Stimulated activated CD4-positive, alpha-beta T cell treated with anti-CD3 and anti-CD28 coated beads, TNF-alpha, amount 100 ng/mL, for 24 hours (primary cell): Measurements from ENCODE around the gene MS4A1.
"Not testable (repeated sequence)": the region's sequence is repeated elsewhere in the genome, so short reads cannot be mapped to it uniquely, and the experiment has no call there.

Experiments used
- DNase-seq, 3 experiments: peaks; one replicate each; pipeline ENCODE4 v3.0.0-alpha.2; 2020; ENCODE audit warnings: low read depth in 3 of 3

The MS4A1 gene

GRCh38 chr11:60455531-60456042 is at the start of gene MS4A1:
TSS of gene MS4A1 (plus strand) at chr11:60455847. CDS start at chr11:60462375, 6,528 bp downstream.
- DNase-seq, result no peak

DNA sequence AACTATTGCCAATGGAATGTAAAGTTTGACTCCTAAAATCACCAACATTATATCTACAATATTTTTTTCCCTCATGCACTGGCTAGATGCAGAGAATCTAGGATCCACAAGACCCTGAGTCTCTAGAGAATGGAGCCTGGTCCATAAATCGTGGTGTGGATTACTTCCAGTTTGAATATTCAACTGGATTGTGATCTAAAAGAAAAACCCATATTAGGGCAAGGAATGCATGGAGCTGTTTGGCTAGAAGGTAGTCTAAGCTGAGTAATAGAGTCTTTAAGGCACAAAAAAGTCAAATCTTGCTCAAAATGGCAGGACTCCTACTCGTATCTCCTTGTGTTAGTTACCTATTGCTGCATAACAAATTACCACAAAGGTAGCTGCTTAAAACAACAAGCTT is 35.6 kb upstream of the MS4A1 start:
- DNase-seq, result no peak

- no peak for DNase-seq
Measured at GRCh38 chr11:60422609-60423008, 33.0 kb upstream of the MS4A1 start.

DNA sequence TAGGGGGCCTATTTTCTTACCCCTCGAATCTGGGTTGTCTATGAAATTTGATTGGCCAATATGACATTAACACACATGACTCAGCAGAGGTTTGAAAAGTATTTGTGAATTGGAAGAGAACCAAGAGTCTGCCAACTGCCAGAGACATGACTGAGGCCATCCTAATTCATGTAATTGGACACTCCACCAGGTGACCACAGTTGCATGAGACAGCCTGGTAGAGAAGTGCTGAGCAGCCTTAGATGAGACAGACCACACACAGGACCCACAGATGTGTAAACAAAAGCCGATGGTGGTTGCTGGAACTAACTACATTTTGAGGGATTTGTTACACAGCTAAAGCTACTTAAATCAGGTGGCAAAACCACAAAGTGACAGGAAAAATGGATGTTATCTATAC is 27.1 kb upstream of the MS4A1 start:
- DNase-seq, result no peak

- DNase-seq, result no peak
Measured at GRCh38 chr11:60429272-60429671, 26.4 kb upstream of the MS4A1 start, which contains the start of gene MS4A5. TSS of gene MS4A5 (plus strand) at chr11:60429572. CDS start at chr11:60429675, 103 bp downstream.

- DNase-seq, result no peak
Measured at GRCh38 chr11:60431251-60431650, 24.4 kb upstream of the MS4A1 start.

GRCh38 chr11:60433401-60433800 is 22.2 kb upstream of the MS4A1 start:
- no peak for DNase-seq

DNA sequence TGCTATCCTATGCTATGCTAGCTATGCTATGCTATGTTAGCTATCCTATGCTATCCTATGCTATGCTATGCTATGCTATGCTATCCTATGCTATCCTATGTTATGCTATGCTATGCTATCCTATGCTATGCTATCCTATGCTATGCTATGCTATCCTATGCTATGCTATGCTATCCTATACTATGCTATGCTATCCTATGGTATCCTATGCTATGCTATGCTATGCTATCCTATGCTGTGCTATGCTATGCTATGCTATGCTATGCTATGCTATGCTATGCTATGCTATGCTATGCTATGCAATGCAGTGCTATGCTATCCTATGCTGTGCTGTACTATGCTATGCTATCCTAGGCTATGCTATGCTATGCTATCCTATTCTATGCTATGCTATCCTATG is 8.6 kb upstream of the MS4A1 start:
- DNase-seq, result no peak

GRCh38 chr11:60447846-60448245 is 7.8 kb upstream of the MS4A1 start:
- no peak for DNase-seq

DNA sequence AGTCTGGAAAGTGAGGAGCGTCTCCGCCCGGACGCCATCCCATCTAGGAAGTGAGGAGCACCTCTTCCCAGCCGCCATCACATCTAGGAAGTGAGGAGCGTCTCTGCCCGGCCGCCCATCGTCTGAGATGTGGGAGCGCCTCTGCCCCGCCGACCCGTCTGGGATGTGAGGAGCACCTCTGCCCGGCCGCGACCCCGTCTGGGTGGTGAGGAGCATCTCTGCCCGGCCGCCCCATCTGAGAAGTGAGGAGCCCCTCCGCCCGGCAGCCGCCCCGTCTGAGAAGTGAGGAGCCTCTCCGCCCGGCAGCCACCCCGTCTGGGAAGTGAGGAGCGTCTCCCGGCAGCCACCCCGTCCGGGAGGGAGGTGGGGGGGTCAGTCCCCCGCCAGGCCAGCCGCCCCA is 4.5 kb upstream of the MS4A1 start:
- not testable (repeated sequence) for DNase-seq

- DNase-seq, result no peak
Measured at GRCh38 chr11:60454212-60454611, 1.4 kb upstream of the MS4A1 start.

DNA sequence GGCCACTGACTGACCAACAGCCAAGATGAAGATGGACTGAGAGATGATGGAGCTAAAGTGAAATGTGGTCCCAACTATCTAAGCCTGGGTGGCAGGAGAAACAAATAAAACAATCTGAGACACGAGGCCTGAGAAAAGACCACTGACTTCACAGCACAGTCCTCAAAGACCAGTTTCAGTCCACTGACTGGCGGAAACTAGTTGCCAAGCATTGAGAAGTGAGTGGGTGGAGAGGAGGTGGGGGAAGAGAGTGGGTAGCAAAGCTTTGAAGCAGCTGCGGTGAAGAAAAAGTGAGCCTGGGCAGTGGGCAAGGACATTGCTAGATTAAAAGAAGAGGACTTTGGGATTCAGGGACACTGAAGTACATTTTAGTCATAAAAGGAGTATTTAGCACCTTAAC is 1.9 kb downstream of the MS4A1 start:
- DNase-seq, result no peak

DNA sequence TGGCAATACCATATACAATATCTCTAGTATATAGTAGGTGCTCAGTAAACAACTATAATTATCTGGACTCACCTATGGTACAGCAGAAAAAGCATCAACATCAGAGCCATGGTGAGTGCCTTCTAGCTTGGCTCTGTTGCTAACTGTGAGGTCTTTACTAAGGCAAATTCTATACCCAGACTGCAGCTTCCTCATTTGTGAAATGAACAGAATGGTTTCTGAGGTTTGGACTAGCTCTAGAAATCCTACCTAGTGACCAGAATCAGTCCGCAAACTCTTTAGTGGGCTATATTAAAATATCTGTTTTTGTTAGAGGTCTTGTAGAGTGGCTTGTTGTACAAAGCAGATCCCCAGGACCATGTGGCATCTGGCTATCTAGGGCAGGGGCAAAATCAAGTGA is 3.7 kb downstream of the MS4A1 start:
- no peak for DNase-seq

DNA sequence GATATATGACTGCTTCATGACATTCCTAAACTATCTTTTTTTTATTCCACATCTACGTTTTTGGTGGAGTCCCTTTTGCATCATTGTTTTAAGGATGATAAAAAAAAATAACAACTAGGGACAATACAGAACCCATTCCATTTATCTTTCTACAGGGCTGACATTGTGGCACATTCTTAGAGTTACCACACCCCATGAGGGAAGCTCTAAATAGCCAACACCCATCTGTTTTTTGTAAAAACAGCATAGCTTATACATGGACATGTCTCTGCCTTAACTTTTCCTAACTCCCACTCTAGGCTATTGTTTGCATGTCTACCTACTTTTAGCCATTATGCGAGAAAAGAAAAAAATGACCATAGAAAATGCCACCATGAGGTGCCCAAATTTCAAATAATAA is 13.2 kb downstream of the MS4A1 start:
- DNase-seq, result no peak

GRCh38 chr11:60469723-60470122 is 14.1 kb downstream of the MS4A1 start:
- DNase-seq, result no peak

GRCh38 chr11:60477035-60477445 is 21.4 kb downstream of the MS4A1 start:
- no peak for DNase-seq

DNA sequence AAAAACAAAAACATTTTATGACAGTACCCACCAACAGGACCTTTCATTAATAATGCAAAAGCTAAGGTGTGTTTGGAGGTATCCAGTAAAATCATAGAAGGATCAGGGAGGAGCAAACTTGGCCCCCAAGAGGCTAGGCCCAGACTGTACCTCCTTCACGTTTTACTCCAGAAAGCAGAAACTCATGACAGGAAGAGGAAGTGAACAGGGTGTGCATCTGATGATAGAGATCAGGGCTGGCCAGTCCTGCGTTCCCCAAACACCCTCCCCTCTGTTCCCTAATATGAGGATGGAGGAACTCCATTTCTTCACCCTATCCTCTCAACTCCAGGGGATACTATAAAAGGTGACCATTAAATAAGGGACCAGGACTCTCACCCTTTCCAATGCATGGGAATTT is 26.7 kb downstream of the MS4A1 start:
- DNase-seq, result no peak

DNA sequence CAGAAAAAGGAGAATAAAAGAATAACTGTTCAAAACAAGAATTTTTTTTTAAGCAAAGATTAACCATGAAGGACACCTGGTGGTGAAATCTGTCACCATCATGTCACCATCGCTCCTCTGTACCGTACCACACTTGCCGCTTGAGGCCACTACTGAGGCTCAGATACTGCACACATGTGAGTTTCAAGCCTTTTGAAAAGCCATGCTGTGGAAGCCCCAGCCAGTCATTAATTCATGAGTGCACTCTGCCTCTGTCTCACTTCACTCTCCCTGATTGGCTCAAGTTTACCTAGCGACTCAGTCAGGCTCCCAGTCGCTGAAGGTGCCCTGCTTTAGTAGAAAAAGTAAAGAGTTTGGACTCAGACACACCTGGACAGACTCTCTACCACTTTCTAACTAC is 30.3 kb downstream of the MS4A1 start:
- DNase-seq, result peak in 1 of 3 experiments; percentile 3

DNA sequence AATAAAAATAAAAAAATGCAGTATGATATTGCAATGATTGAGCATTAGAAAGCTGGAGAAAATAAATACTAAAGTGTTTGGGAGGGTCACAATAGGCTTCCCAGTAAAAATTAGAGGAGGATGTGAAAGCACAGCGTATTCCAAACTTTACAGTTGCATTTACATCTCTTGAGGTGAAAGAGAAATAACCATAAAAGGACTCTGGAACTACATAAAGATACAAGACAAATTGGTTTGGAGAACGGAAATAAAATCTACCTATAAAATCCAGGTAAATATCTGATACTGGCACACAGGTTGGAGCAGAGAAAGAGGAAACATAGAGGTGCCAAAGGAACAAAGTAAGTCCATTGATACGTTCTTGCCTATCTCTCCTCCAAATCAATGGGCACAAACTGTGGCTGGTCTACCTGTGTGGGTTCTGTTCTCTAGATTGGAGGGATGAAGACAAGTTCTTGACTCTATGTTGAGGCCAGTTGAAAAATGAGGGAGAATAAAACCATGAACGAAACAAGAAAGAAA is 36.9 kb downstream of the MS4A1 start, which contains the start of gene MS4A12:
Gene MS4A12, plus strand, starts transcription at position 291 of the 522 bp plus-strand sequence. CDS start 4,541 bp downstream, outside the sequence.
- no peak for DNase-seq

GRCh38 chr11:60493454-60493853 is 37.8 kb downstream of the MS4A1 start:
- no peak for DNase-seq

DNA sequence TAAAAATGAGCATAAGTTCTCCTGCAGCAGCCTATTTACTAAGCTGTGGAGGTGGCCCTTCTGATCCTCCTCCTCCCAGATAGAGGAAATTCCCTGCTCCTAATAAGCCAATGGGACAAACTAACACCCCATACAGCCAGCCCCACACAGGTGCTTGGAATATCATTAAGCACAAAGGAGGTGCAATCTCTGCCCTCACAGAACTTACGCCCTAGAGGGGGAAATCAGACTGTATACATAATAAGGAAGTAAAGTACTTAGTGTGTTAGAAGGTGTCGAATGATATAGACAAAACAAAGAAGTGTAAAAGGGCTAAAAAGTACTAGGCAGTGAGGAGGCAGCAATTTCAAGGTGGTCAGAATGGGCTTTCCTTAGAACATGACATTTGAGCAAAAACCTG is 42.8 kb downstream of the MS4A1 start:
- no peak for DNase-seq

DNA sequence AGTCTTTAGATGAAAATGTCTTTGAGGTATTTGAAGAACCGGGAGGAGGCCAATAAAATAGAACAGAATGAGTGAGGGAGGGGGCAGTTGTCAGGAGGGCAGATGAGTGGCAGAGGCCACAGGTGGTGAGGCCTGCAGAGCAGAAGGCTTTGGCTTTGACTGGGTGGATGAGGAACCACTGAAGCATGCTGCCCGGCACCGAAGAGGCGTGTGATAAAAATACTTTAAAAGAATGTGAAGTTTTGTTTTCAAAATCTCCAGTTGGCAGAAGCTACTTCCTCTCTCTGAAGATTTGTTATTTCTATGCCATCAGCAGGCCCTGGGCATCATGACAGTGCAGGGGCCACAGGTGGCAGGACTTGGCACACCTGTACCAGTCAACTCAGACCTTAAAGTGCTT is 43.2 kb downstream of the MS4A1 start:
- no peak for DNase-seq

GRCh38 chr11:60500276-60500910 is 44.7 kb downstream of the MS4A1 start:
- no peak for DNase-seq
